ENCODE data around the gene FBXO3.

DNA sequence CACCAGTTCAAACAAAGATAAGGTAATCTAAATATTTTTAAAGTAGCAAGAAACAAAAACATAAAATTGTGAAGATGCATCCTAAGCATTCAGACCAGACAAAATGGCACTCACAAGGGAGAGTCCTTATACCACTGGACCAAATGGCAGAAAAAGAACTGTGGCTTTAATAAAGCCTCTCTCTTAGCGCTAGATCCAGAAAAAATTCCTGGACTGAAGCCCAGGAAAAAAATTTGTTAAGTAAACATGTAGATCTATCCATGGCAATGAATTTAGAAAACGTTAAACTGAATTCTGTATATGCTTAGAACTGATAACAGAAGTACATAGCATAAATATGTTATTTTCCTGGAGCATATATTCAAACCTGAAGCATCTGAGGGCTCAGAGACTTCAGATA is 26.3 kb downstream of the FBXO3 start:
- TF ChIP-seq, protein P1, sequence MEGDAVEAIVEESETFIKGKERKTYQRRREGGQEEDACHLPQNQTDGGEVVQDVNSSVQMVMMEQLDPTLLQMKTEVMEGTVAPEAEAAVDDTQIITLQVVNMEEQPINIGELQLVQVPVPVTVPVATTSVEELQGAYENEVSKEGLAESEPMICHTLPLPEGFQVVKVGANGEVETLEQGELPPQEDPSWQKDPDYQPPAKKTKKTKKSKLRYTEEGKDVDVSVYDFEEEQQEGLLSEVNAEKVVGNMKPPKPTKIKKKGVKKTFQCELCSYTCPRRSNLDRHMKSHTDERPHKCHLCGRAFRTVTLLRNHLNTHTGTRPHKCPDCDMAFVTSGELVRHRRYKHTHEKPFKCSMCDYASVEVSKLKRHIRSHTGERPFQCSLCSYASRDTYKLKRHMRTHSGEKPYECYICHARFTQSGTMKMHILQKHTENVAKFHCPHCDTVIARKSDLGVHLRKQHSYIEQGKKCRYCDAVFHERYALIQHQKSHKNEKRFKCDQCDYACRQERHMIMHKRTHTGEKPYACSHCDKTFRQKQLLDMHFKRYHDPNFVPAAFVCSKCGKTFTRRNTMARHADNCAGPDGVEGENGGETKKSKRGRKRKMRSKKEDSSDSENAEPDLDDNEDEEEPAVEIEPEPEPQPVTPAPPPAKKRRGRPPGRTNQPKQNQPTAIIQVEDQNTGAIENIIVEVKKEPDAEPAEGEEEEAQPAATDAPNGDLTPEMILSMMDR (conservative IDR thresholded peaks at IDR 0.05; ENCODE audit: low read depth, low read length), result no peak
- no peak for TF ChIP-seq EZH2 (IDR thresholded peaks at IDR 0.05; ENCODE audit: low read length, unreplicated experiment)
